HK-2 (cell line): ENCODE data around the gene TPO.
A peak's percentile ranks its signal among the peaks of the same experiment; 100 is the strongest.

Experiments
- DNase-seq: peaks from one replicate; pipeline ENCODE4 v3.0.0-alpha.2; 2018; ENCODE audit not compliant: unreplicated experiment

Gene TPO

GRCh38 chr2:1521878-1522830 lies 108.9 kb downstream of the TPO start:
- no peak for DNase-seq

- DNase-seq: no peak
Measured at GRCh38 chr2:1527153-1527992, 114.1 kb downstream of the TPO start.

GRCh38 chr2:1528273-1529064 lies 115.2 kb downstream of the TPO start:
- no peak for DNase-seq

- DNase-seq: no peak
Measured at GRCh38 chr2:1538663-1539062, 125.4 kb downstream of the TPO start.

GRCh38 chr2:1539441-1539840 lies 126.2 kb downstream of the TPO start:
- DNase-seq: no peak

GRCh38 chr2:1539973-1540372 lies 126.7 kb downstream of the TPO start:
- DNase-seq: no peak

- DNase-seq: no peak
Measured at GRCh38 chr2:1540481-1540880, 127.2 kb downstream of the TPO start.

GRCh38 chr2:1541040-1541439 lies 127.8 kb downstream of the TPO start:
- no peak for DNase-seq

GRCh38 chr2:1541819-1542475 lies 128.7 kb downstream of the TPO start:
- DNase-seq: no peak

GRCh38 chr2:1542971-1543370 lies 129.7 kb downstream of the TPO start:
- no peak for DNase-seq

GRCh38 chr2:1543776-1544477 lies 130.7 kb downstream of the TPO start:
- no peak for DNase-seq

GRCh38 chr2:1544478-1545069 lies 131.3 kb downstream of the TPO start:
- peak; percentile 25 for DNase-seq

GRCh38 chr2:1546023-1546591 lies 132.8 kb downstream of the TPO start:
- peak; percentile 53 for DNase-seq

GRCh38 chr2:1546901-1547300 lies 133.6 kb downstream of the TPO start:
- no peak for DNase-seq

- DNase-seq: no peak
Measured at GRCh38 chr2:1548910-1549673, 135.8 kb downstream of the TPO start.

- no peak for DNase-seq
Measured at GRCh38 chr2:1550076-1550475, 136.8 kb downstream of the TPO start.

- peak; percentile 57 for DNase-seq
Measured at GRCh38 chr2:1550658-1551316, 137.5 kb downstream of the TPO start.

- DNase-seq: no peak
Measured at GRCh38 chr2:1551905-1552304, 138.6 kb downstream of the TPO start.

- no peak for DNase-seq
Measured at GRCh38 chr2:1552611-1553010, 139.3 kb downstream of the TPO start.
